T-helper 17 cell (primary cell): ENCODE data around the gene OPRL1. TPM values are rescaled to one million over a fixed set of nuclear protein-coding genes. Genes with fewer than 3 reads are reported as not detected.

Experiments used
- ATAC-seq: fragments of 150-1000 bp; cut with Tn5 transposase; 2 replicates; pipeline ENCODE4 v1.10.0; 2021; ENCODE audit warnings: mild to moderate bottlenecking, moderate library complexity
- DNase-seq, 3 donors: peaks; one replicate each; pipeline versions ENCODE4 v3.0.0 to v3.0.0-alpha.2; 2020 to 2021
- H3K9me3 ChIP-seq: one replicate; pipeline ENCODE4 v1.7.0; 2013; ENCODE audit warnings: low read length, mild to moderate bottlenecking; ENCODE audit not compliant: control insufficient read depth, poor library complexity, severe bottlenecking
- H3K27ac Mint-ChIP-seq: one replicate; pipeline ENCODE4 v1.8.0; 2022; ENCODE audit warnings: mild to moderate bottlenecking, moderate library complexity, mixed read lengths
- H3K27me3 Mint-ChIP-seq: one replicate; pipeline ENCODE4 v1.8.0; 2022; ENCODE audit warnings: mixed read lengths
- H3K36me3 Mint-ChIP-seq: one replicate; pipeline ENCODE4 v1.8.0; 2022; ENCODE audit warnings: low read depth, mixed read lengths
- H3K4me1 Mint-ChIP-seq: one replicate; pipeline ENCODE4 v1.8.0; 2022; ENCODE audit warnings: mild to moderate bottlenecking, mixed read lengths
- H3K4me3 Mint-ChIP-seq: one replicate; pipeline ENCODE4 v1.8.0; 2022; ENCODE audit warnings: mild to moderate bottlenecking, moderate library complexity, mixed read lengths
- total RNA-seq, 4 donors: library from RNA in 2 of 4; stranded (reverse) in 2 of 4; gene quantifications; one replicate each; pipeline ENCODE4 v1.2.3 and lab custom pipeline; 2022 to 2026

OPRL1 gene
- total RNA-seq, 2 donors from 2014 or later = 1.4 to 2.7 TPM

GRCh38 chr20:64106435-64106961 is 26.6 kb downstream of the OPRL1 start:
- Mint-ChIP-seq H3K4me1 (peaks cover 12% of the 10 kb centered on the region), H3K27ac (no peak overlapping the region), H3K36me3 (no peaks in the 10 kb centered on the region), H3K4me3 (no peak overlapping the region), H3K27me3 (peaks cover 21% of the 10 kb centered on the region)
- ATAC-seq (no peak), DNase-seq (peak in 1 of 3 donors; percentile 1)
- H3K9me3 ChIP-seq = no peaks in the 10 kb centered on the region

GRCh38 chr20:64106981-64107735 is 27.3 kb downstream of the OPRL1 start, which contains the start of gene NPBWR2:
Gene NPBWR2 (minus strand): TSS chr20:64107565. CDS start chr20:64106831, 734 bp downstream.
- no peaks in the 10 kb centered on the region for H3K9me3 ChIP-seq
- ATAC-seq (peak; percentile 72), DNase-seq (peak in 1 of 3 donors; percentile 9)
- peaks cover 12% of the 10 kb centered on the region for H3K4me1 Mint-ChIP-seq
- H3K36me3 Mint-ChIP-seq = no peaks in the 10 kb centered on the region
- peaks cover 20% of the 10 kb centered on the region for H3K27me3 Mint-ChIP-seq
- H3K27ac Mint-ChIP-seq = no peak within 1 kb of the TSS
- no peak within 1 kb of the TSS for H3K4me3 Mint-ChIP-seq

GRCh38 chr20:64107736-64108457 is 28.0 kb downstream of the OPRL1 start:
- H3K9me3 ChIP-seq = no peaks in the 10 kb centered on the region
- ATAC-seq = peak; percentile 32
- Mint-ChIP-seq H3K27ac (no peak overlapping the region), H3K27me3 (peaks cover 17% of the 10 kb centered on the region), H3K36me3 (no peaks in the 10 kb centered on the region), H3K4me1 (peaks cover 9% of the 10 kb centered on the region), H3K4me3 (no peak overlapping the region)
- DNase-seq = peak in 1 of 3 donors; percentile 2

- no peak overlapping the region for H3K4me3 Mint-ChIP-seq
- H3K9me3 ChIP-seq = no peaks in the 10 kb centered on the region
- H3K27ac Mint-ChIP-seq = no peak overlapping the region
- no peaks in the 10 kb centered on the region for H3K36me3 Mint-ChIP-seq
- DNase-seq = peak in 1 of 3 donors; percentile 3
- no peak for ATAC-seq
- H3K4me1 Mint-ChIP-seq = peaks cover 6% of the 10 kb centered on the region
- H3K27me3 Mint-ChIP-seq = peaks cover 7% of the 10 kb centered on the region
Measured at GRCh38 chr20:64108731-64109681, 29.1 kb downstream of the OPRL1 start.

GRCh38 chr20:64109831-64110391 is 30.0 kb downstream of the OPRL1 start:
- peak in 1 of 3 donors; percentile 2 for DNase-seq
- no peak for ATAC-seq
- H3K9me3 ChIP-seq = no peaks in the 10 kb centered on the region
- no peak overlapping the region for H3K27ac Mint-ChIP-seq
- peaks cover 6% of the 10 kb centered on the region for H3K4me1 Mint-ChIP-seq
- H3K27me3 Mint-ChIP-seq = peaks cover 6% of the 10 kb centered on the region
- H3K4me3 Mint-ChIP-seq = no peak overlapping the region
- H3K36me3 Mint-ChIP-seq = no peaks in the 10 kb centered on the region

- no peak overlapping the region for H3K27ac Mint-ChIP-seq
- DNase-seq (no peak), ATAC-seq (no peak)
- no peak overlapping the region for H3K4me3 Mint-ChIP-seq
- peaks cover 6% of the 10 kb centered on the region for H3K27me3 Mint-ChIP-seq
- peaks cover 6% of the 10 kb centered on the region for H3K4me1 Mint-ChIP-seq
- no peaks in the 10 kb centered on the region for H3K36me3 Mint-ChIP-seq
- no peaks in the 10 kb centered on the region for H3K9me3 ChIP-seq
Measured at GRCh38 chr20:64110411-64111068, 30.7 kb downstream of the OPRL1 start.

- peak in 1 of 3 donors; percentile 2 for DNase-seq
- Mint-ChIP-seq H3K36me3 (no peaks in the 10 kb centered on the region), H3K27me3 (no peaks in the 10 kb centered on the region), H3K4me1 (peaks cover 7% of the 10 kb centered on the region), H3K4me3 (no peak overlapping the region), H3K27ac (no peak overlapping the region)
- no peak for ATAC-seq
- no peaks in the 10 kb centered on the region for H3K9me3 ChIP-seq
Measured at GRCh38 chr20:64111841-64112641, 32.2 kb downstream of the OPRL1 start.

GRCh38 chr20:64112691-64113443 is 33.0 kb downstream of the OPRL1 start:
- no peak overlapping the region for H3K4me3 Mint-ChIP-seq
- peak in 1 of 3 donors; percentile 3 for DNase-seq
- peaks cover 6% of the 10 kb centered on the region for H3K4me1 Mint-ChIP-seq

GRCh38 chr20:64113444-64113775 is 33.5 kb downstream of the OPRL1 start:
- ATAC-seq (no peak), DNase-seq (no peak)
- H3K27me3 Mint-ChIP-seq = no peaks in the 10 kb centered on the region
- H3K36me3 Mint-ChIP-seq = no peaks in the 10 kb centered on the region
- peaks cover 3% of the 10 kb centered on the region for H3K4me1 Mint-ChIP-seq
- no peaks in the 10 kb centered on the region for H3K9me3 ChIP-seq
- H3K4me3 Mint-ChIP-seq = no peak overlapping the region
- no peak overlapping the region for H3K27ac Mint-ChIP-seq

More at GRCh38 chr20:64112691-64113443, 33.0 kb downstream of the OPRL1 start:
- Mint-ChIP-seq H3K27me3 (no peaks in the 10 kb centered on the region), H3K36me3 (no peaks in the 10 kb centered on the region), H3K27ac (no peak overlapping the region)
- H3K9me3 ChIP-seq = no peaks in the 10 kb centered on the region
- no peak for ATAC-seq

GRCh38 chr20:64113796-64114355 is 34.0 kb downstream of the OPRL1 start:
- DNase-seq (no peak), ATAC-seq (no peak)
- no peaks in the 10 kb centered on the region for H3K9me3 ChIP-seq
- H3K4me3 Mint-ChIP-seq = no peak overlapping the region
- H3K4me1 Mint-ChIP-seq = peaks cover 3% of the 10 kb centered on the region
- H3K27me3 Mint-ChIP-seq = no peaks in the 10 kb centered on the region
- H3K36me3 Mint-ChIP-seq = no peaks in the 10 kb centered on the region
- no peak overlapping the region for H3K27ac Mint-ChIP-seq
